GM13977 (cell line): ENCODE data around the gene TBC1D16.

Source experiments
- DNase-seq: peaks from one replicate; pipeline ENCODE4 v3.0.0; 2012; ENCODE audit warnings: low spot score
- CTCF ChIP-seq: IDR thresholded peaks from 2 replicates; pipeline ENCODE4 v1.5.1; 2012; ENCODE audit warnings: mild to moderate bottlenecking, control low read depth; ENCODE audit not compliant: insufficient read depth; ENCODE audit errors: extremely low read depth, missing control alignments
- in situ Hi-C: fragments of 300-500 bp; cut with MboI; formaldehyde crosslinking; loops from one replicate; pipeline ENCODE4 v1.12.0; 2022; ENCODE audit warnings: low sequenced_read_pairs, low pct_unique_long_range_greater_than_20kb, mixed read lengths, inconsistent platforms; ENCODE audit not compliant: unreplicated experiment

The TBC1D16 gene

GRCh38 chr17:80006339-80006720, 29.3 kb downstream of the TBC1D16 start:
- in situ Hi-C loops: no loop called here
- no peak for TF ChIP-seq CTCF

DNA sequence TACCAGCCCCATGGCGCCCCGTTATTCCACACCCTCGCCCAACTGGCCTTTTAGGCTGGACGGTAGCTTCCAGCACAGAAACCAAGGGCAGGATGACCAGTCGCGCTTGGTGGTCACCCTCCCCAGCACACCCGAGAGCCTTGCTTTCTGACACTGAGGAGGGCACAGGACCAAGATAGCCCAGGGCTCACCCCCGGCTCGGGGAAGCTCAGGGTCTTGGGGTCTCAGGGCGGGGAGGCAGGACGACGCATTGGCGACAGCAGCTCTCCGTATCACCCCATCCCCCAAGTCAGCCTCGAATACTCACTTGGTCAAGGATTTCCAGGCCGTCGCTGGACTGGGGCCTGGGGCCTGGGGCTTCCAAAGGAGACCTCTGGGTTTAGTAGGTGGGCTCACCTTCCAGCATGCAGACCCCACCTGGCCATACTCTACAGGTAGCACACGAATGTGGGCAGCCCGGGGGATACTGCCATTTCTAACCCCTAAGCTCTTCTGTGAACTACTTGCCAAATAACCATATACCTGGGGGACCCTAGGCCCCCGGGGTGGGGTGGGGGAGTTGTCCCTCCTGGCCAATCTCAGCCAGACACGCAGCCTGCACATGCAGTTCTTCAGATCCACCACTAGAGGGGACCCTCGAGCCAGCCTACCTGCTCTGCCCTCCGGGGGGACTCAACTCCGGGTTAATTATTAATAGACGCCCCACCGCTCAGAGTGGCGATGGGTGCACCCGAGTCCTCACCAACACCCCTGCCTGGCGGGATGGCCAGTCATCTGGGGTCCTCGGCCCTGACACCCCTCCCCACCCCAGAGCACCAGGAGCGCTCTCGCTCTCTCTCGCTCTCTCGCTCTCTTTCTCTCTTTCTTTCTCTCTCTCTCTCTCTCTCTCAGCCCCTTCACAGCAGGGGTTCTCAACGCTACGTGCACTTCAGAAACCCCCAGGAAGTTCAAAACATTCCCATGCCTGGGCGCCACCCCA, 30.0 kb downstream of the TBC1D16 start:
- peak; percentile 95 for DNase-seq
- TF ChIP-seq CTCF: peak; percentile 92
- in situ Hi-C loops: no loop called here

More at GRCh38 chr17:80006339-80006720, 29.3 kb downstream of the TBC1D16 start:
- DNase-seq: no peak

- in situ Hi-C loops: no loop called here
- no peak for DNase-seq
- no peak for TF ChIP-seq CTCF
Measured at GRCh38 chr17:80003969-80004368, 31.7 kb downstream of the TBC1D16 start.

DNA sequence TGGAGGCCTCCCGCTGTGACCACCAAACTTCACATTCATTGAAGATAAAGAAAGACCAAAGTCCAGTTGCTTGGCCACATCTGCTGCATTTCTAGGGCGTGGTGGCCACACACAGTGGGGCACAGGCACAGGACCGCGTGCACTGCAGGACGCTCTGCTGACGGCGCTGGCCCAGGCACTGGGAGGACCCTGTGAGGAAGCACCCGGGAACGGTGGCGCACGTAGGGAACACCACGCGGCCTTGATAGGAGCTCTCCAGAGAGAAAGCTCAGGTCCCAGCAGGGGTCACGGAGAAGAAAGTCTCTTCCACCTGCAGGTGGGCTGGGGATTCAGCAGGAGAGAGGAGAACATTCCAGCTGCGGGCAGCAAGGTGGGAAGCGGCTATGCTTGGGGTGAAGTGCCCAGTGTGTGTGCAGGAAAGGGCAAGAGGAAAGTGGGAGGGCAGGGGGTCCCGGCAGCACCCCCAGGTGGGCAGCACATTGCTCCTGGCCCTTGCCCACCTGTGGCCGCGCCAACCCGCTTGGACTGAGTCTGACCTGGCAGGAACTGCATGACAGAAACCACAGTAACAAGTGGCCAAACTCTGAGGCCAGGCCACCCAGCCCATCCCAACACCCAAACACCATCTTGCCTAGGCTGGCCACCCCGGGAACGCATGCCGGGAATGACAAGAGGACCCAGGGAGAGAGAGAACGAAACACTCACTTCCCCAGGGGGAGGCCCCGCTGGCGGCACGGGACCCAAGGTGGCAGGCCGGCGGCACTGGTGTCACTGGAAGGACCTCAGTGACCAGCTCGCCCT, 32.8 kb downstream of the TBC1D16 start:
- in situ Hi-C loops: no loop called here
- DNase-seq: no peak
- TF ChIP-seq CTCF: no peak

DNA sequence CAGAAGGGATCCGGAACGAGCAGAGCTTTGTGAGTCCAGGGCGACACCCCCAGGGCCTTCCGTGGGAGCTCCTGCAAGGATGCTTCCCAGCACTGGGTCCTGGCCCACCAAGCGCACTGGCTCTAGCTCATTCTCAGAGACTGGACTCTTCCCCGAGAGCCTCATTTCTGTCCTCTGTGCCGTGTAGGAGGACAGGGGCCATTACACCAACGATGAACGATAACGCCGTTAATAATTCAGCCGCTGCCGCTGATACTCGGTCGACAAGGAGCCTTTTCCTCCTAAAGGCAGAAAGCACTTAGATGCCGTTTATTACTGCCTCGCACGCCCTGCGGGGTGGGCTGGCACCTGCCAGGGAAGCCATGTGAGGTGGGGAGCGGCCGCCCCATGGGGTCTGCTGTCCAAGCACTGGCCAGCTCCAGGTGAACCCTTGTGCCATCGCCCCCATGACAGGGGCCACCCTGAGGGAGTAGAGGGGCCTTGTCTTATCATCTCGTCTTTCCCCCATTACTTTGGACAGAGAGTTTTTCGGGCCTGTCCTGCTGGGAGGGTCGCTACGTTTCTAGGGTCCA, 33.5 kb downstream of the TBC1D16 start:
- TF ChIP-seq CTCF: no peak
- in situ Hi-C loops: no loop called here
- DNase-seq: no peak

GRCh38 chr17:80000981-80001775, 34.5 kb downstream of the TBC1D16 start:
- TF ChIP-seq CTCF: no peak
- DNase-seq: no peak
- in situ Hi-C loops: no loop called here
